GM23248 (cell line): ENCODE results near the gene ADISSP. TPM values are rescaled to one million over a fixed set of nuclear protein-coding genes. Genes with fewer than 3 reads are reported as not detected.

Experiments
- DNase-seq: peaks from one replicate; pipeline ENCODE4 v3.0.0-alpha.2; 2015
- H2AFZ ChIP-seq: fragments of 200-600 bp; sonication (generic); 2 replicates; pipeline ENCODE4 v1.6.1; 2016; ENCODE audit warnings: antibody characterized with exemption
- H3F3A ChIP-seq: fragments of 200-600 bp; sonication (generic); 2 replicates; pipeline ENCODE4 v1.6.1; 2016; ENCODE audit warnings: mild to moderate bottlenecking, antibody characterized with exemption, mixed run types; ENCODE audit not compliant: insufficient read depth
- H3K27ac ChIP-seq: fragments of 200-600 bp; sonication (generic); 2 replicates; pipeline ENCODE4 v1.5.1; 2016; ENCODE audit warnings: mild to moderate bottlenecking
- H3K27me3 ChIP-seq: fragments of 200-600 bp; sonication (generic); replicated peaks from 2 replicates; pipeline ENCODE4 v1.6.1; 2016; ENCODE audit warnings: mild to moderate bottlenecking; ENCODE audit not compliant: insufficient read depth
- H3K36me3 ChIP-seq: fragments of 200-600 bp; sonication (generic); 2 replicates; pipeline ENCODE4 v1.6.1; 2016; ENCODE audit warnings: low read depth, mild to moderate bottlenecking
- H3K4me1 ChIP-seq: fragments of 200-600 bp; sonication (generic); 2 replicates; pipeline ENCODE4 v1.6.1; 2016; ENCODE audit warnings: mild to moderate bottlenecking; ENCODE audit not compliant: insufficient read depth
- H3K4me2 ChIP-seq: fragments of 200-600 bp; sonication (generic); one replicate; pipeline ENCODE4 v1.6.1; 2016; ENCODE audit warnings: mild to moderate bottlenecking; ENCODE audit not compliant: unreplicated experiment
- H3K4me3 ChIP-seq: fragments of 200-600 bp; sonication (generic); 2 replicates; pipeline ENCODE4 v1.5.1; 2016; ENCODE audit warnings: mild to moderate bottlenecking
- H3K79me2 ChIP-seq: fragments of 200-600 bp; sonication (generic); 2 replicates; pipeline ENCODE4 v1.6.1; 2016; ENCODE audit warnings: mild to moderate bottlenecking; ENCODE audit not compliant: insufficient read depth
- H3K9ac ChIP-seq: fragments of 200-600 bp; sonication (generic); 2 replicates; pipeline ENCODE4 v1.6.1; 2016; ENCODE audit warnings: mild to moderate bottlenecking
- H3K9me2 ChIP-seq: fragments of 200-600 bp; sonication (generic); 2 replicates; pipeline ENCODE4 v1.6.1; 2016; ENCODE audit warnings: mixed run types, mild to moderate bottlenecking, moderate library complexity; ENCODE audit not compliant: insufficient read depth
- H3K9me3 ChIP-seq: fragments of 200-600 bp; sonication (generic); one replicate; pipeline ENCODE4 v1.6.1; 2017; ENCODE audit warnings: low read depth
- H4K20me1 ChIP-seq: fragments of 200-600 bp; sonication (generic); 2 replicates; pipeline ENCODE4 v1.6.0; 2016; ENCODE audit not compliant: insufficient read depth
- EZH2 ChIP-seq: fragments of 200-600 bp; sonication (generic); IDR thresholded peaks from 2 replicates; pipeline ENCODE4 v1.6.1; 2018; ENCODE audit warnings: antibody characterized with exemption, mild to moderate bottlenecking; ENCODE audit not compliant: insufficient read depth, poor library complexity, severe bottlenecking
- EZH2phosphoT487 ChIP-seq: fragments of 200-600 bp; sonication (generic); IDR thresholded peaks from 2 replicates; pipeline ENCODE4 v1.6.1; 2018; ENCODE audit warnings: antibody characterized with exemption, moderate library complexity, mild to moderate bottlenecking, low read depth; ENCODE audit not compliant: insufficient read depth
- WGBS, 2 experiments: methylation state at CpG; one replicate each; pipeline ENCODE4 v1.1.6; 2015 to 2017; ENCODE audit warnings: low lambda C conversion rate in 2 of 2, low coverage in 1 of 2; ENCODE audit errors: missing lambda C conversion rate in 2 of 2; 5-methylcytosine and 5-hydroxymethylcytosine counted together
- in situ Hi-C: fragments of 300-500 bp; cut with MboI; formaldehyde crosslinking; loops from 2 replicates; pipeline ENCODE4 v1.15.0; 2020
- polyA plus RNA-seq: library from polyadenylated mRNA; unstranded; fragments of >200 nt; fragmentation: Nextera tagmentation; extraction: Ambion mirVana; gene quantifications from 2 replicates; pipeline ENCODE4 v1.2.1, GENCODE V29; 2016
- total RNA-seq: library from RNA; depleted of rRNA; stranded (reverse); fragments of >200 nt; shearing (Covaris generic); gene quantifications from 2 replicates; pipeline ENCODE4 v1.2.3, GENCODE V29; 2014

The ADISSP gene
- total and polyA plus RNA-seq, 2 experiments from 2014 or later: 44.9 to 65.4 TPM

GRCh38 chr20:3764659-3765058, 2.9 kb downstream of the ADISSP start:
- Histone ChIP-seq H3K27ac (no peak overlapping the region), H3K4me2 (no peak overlapping the region), H3K79me2 (peaks cover 17% of the 10 kb centered on the region), H3F3A (peaks cover 8% of the 10 kb centered on the region; the same call in 1 of the 2 replicates), H3K9ac (no peak overlapping the region), H4K20me1 (no peaks in the 10 kb centered on the region), H3K27me3 (no peaks in the 10 kb centered on the region), H3K9me3 (no peaks in the 10 kb centered on the region), H3K4me1 (peaks cover 10% of the 10 kb centered on the region; the same call in 1 of the 2 replicates), H3K36me3 (no peaks in the 10 kb centered on the region), H3K9me2 (no peaks in the 10 kb centered on the region), H2AFZ (no peak overlapping the region), H3K4me3 (no peak overlapping the region)
- no peak for TF ChIP-seq EZH2
- TF ChIP-seq EZH2phosphoT487: no peak
- 86 to 91% methylated on average over 3 of the region's 3 CpGs for WGBS, 2 experiments
- in situ Hi-C loops: no loop called here
- DNase-seq: no peak

- Histone ChIP-seq H3F3A (peaks cover 5% of the 10 kb centered on the region; the same call in 1 of the 2 replicates), H3K4me3 (no peak overlapping the region), H2AFZ (no peak overlapping the region), H3K79me2 (peaks cover 17% of the 10 kb centered on the region), H3K4me1 (peaks cover 7% of the 10 kb centered on the region; the same call in 1 of the 2 replicates), H4K20me1 (no peaks in the 10 kb centered on the region), H3K27me3 (no peaks in the 10 kb centered on the region), H3K9me3 (no peaks in the 10 kb centered on the region), H3K9ac (no peak overlapping the region), H3K4me2 (no peak overlapping the region), H3K36me3 (no peaks in the 10 kb centered on the region), H3K9me2 (no peaks in the 10 kb centered on the region), H3K27ac (no peak overlapping the region)
- 83 to 87% methylated on average over 8 of the region's 8 CpGs for WGBS, 2 experiments
- TF ChIP-seq EZH2 (no peak), EZH2phosphoT487 (no peak)
- in situ Hi-C loops: no loop called here
- DNase-seq: no peak
Observed at GRCh38 chr20:3763671-3764601, 3.6 kb downstream of the ADISSP start.

GRCh38 chr20:3760655-3761348, 6.8 kb downstream of the ADISSP start:
- H3K4me2 ChIP-seq: no peak overlapping the region
- H4K20me1 ChIP-seq: no peaks in the 10 kb centered on the region
- no peaks in the 10 kb centered on the region for H3F3A ChIP-seq
- 74 to 83% methylated on average over 10 of the region's 10 CpGs for WGBS, 2 experiments
- H2AFZ ChIP-seq: no peak overlapping the region
- no peak overlapping the region for H3K9ac ChIP-seq
- no peaks in the 10 kb centered on the region for H3K9me3 ChIP-seq
- no peaks in the 10 kb centered on the region for H3K4me1 ChIP-seq
- TF ChIP-seq EZH2phosphoT487 (no peak), EZH2 (no peak)
- no peak overlapping the region for H3K27ac ChIP-seq
- no peaks in the 10 kb centered on the region for H3K9me2 ChIP-seq
- no peak overlapping the region for H3K4me3 ChIP-seq
- in situ Hi-C loops: no loop called here
- no peaks in the 10 kb centered on the region for H3K27me3 ChIP-seq
- H3K36me3 ChIP-seq: no peaks in the 10 kb centered on the region; the same call in 1 of the 2 replicates
- DNase-seq: no peak
- H3K79me2 ChIP-seq: peaks cover under 1% of the 10 kb centered on the region; the same call in 1 of the 2 replicates

GRCh38 chr20:3759884-3760283, 7.7 kb downstream of the ADISSP start:
- Histone ChIP-seq H3K79me2 (no peaks in the 10 kb centered on the region; the same call in 1 of the 2 replicates), H3K36me3 (no peaks in the 10 kb centered on the region; the same call in 1 of the 2 replicates), H3K9me2 (no peaks in the 10 kb centered on the region), H3K9ac (no peak overlapping the region), H3K9me3 (no peaks in the 10 kb centered on the region), H3F3A (no peaks in the 10 kb centered on the region), H3K4me1 (no peaks in the 10 kb centered on the region), H3K27ac (no peak overlapping the region), H3K27me3 (no peaks in the 10 kb centered on the region), H2AFZ (no peak overlapping the region), H3K4me3 (no peak overlapping the region), H4K20me1 (no peaks in the 10 kb centered on the region), H3K4me2 (no peak overlapping the region)
- DNase-seq: no peak
- no peak for TF ChIP-seq EZH2
- TF ChIP-seq EZH2phosphoT487: no peak
- 86 to 90% methylated on average over 11 of the region's 11 CpGs for WGBS, 2 experiments
- in situ Hi-C loops: no loop called here
